Camera-type eye (tissue), 1 donor: ENCODE results near the gene EHMT2. TPM values are rescaled to one million over a fixed set of nuclear protein-coding genes. Genes with fewer than 3 reads are reported as not detected.

Source experiments
- total RNA-seq: library from RNA; depleted of rRNA; stranded (reverse); fragments of >200 nt; gene quantifications from one replicate; pipeline ENCODE4 v1.2.3, GENCODE V29; 2014

The EHMT2 gene
- 86.3 TPM for total RNA-seq

DNA sequence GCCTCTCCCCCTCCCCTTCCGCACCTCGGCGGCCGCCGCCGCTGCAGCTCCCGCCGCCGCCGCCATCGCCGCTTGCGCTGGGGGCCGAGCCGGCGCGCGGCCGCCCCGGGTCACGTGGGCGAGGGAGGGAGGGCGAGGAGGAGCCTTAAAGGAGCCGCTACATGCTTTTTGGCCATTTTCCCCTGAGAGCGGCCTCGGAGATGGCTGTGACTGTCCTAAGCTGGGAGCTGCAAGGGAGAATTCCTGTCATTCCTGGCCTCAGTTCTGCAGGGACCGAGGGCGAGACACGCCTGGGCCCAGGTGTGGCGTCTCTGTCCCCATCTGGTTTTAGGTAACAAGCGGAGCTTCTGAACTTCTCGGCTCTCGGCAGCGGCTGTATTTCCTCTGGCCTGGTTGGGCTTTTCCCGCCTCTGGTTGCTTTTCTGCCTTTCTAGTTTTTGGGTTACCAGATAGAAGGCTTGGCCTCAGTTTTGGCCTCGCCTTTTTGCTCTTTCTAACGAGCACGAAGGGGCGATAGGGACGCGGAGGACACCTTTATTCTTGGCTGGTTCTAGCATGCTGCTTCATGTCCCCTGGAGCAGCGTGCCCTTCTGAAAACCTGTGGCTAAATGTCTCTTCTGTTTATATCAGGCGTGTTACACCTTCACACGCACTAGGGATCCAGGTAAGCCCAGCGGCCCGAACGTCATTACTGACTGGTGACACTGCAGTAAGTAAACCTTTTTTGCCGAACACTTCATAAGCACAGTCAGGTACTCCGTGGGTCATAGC lies at the start of gene EHMT2:
Gene EHMT2 (minus strand): TSS at position 87 of the 771 bp plus-strand sequence. CDS start 21 bp downstream, at position 66.

DNA sequence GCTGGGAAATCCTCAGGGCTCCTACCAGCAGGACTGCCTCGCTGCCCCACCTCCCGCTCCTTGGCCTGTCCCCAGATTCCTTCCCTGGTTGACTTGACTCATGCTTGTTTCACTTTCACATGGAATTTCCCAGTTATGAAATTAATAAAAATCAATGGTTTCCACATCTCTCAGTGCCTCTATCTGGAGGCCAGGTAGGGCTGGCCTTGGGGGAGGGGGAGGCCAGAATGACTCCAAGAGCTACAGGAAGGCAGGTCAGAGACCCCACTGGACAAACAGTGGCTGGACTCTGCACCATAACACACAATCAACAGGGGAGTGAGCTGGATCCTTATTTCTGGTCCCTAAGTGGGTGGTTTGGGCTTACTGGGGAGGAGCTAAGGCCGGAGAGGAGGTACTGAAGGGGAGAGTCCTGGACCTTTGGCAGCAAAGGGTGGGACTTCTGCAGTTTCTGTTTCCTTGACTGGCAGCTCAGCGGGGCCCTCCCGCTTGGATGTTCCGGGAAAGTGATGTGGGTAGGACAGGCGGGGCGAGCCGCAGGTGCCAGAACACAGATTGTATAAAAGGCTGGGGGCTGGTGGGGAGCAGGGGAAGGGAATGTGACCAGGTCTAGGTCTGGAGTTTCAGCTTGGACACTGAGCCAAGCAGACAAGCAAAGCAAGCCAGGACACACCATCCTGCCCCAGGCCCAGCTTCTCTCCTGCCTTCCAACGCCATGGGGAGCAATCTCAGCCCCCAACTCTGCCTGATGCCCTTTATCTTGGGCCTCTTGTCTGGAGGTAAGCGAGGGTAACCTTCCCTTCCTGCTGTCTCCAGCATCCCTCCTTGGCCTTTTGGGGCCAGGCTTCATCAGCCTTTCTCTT lies 48.2 kb upstream of the EHMT2 start, which contains the start of gene CFB:
Gene CFB (plus strand): TSS at position 589 of the 863 bp plus-strand sequence. CDS start 127 bp downstream, at position 716.

DNA sequence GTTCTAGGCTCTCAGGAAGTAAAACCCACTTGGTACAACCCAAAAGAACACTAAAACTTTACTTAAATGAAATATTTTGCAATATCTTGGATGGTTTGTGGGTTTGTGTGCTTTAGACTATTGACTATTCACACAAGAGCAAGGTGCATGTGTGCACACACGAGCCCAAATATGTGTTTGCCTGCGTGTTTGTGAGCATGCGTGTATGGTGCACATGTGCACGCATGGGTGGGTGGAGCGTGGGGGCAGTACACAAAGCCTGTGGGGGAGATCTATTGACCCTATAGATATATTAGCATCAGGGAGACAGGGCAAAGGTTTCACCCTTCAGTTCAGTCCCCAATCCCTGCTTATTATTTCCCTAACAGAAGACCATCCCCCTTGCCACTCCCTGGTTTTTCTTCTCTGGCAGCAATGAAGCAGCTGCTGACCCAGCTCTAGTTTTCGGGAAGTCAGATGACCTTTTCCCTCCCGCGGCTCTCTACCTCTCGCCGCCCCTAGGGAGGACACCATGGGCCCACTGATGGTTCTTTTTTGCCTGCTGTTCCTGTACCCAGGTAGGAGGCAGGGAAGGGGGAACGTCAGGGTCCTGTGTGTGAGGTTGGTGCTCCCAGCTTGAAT lies 29.9 kb upstream of the EHMT2 start, which contains the start of gene C2:
Gene C2 (plus strand): TSS at position 476 of the 621 bp plus-strand sequence. CDS start 36 bp downstream, at position 512.

DNA sequence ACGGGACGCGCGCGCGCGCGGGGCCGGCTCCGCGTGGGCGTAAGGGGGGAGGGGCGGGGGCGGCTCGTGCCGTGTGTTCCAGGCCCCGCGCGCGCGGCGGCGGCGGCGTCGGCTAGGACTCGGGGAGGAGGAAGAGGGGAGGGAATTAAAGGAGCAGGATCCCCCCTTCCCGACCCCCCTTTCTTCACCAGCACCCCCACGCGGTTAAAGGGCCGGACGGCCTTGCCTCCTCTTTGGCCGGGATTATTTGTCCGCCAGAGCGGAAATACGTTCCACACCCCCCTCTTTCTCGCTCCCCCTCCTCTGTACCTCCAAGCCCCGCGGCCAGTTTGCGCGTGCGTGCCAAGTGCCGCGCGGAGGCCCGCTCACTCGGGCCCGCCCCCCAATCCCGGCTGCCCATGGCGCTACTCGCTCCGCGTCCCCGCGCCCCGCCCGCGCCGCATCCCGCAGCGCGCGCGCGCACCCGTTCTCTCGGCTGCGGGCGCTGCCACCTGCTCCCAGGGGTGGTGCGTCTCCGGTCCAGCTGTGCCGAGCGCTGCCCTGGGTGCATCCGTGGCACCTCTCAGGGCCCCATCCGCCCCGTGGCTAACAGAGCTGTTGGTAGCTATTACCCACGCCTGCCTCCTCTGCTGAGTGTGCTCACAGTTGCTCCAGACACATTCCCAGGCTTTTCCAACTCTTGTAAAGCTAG lies 4.6 kb upstream of the EHMT2 start, which contains the start of gene ZBTB12:
Gene ZBTB12 (minus strand): TSS at position 134 of the 691 bp plus-strand sequence. CDS start 781 bp downstream, outside the sequence.

DNA sequence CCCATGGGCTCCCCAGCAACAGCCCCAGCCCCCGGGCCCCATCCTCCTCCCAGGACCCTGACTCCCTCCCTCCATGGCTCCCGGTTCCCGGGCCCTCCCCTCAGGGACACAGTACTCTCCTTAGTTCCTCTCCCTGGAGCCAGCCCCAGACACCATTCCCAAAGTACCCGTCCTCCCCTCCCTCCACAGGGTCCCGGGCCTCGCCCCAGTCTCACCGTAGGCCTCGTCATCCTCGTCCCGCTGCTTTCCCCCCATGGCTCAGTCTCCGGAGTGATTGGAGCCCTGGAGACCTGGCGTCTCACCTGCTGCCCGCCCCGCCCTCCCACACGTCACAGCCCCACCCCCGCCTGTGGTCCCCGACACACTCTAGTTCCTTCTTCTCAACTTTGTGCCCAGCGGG lies 18.8 kb downstream of the EHMT2 start, which contains the start of gene SLC44A4:
Gene SLC44A4 (minus strand): TSS at position 272 of the 400 bp plus-strand sequence. CDS start 17 bp downstream, at position 255.

DNA sequence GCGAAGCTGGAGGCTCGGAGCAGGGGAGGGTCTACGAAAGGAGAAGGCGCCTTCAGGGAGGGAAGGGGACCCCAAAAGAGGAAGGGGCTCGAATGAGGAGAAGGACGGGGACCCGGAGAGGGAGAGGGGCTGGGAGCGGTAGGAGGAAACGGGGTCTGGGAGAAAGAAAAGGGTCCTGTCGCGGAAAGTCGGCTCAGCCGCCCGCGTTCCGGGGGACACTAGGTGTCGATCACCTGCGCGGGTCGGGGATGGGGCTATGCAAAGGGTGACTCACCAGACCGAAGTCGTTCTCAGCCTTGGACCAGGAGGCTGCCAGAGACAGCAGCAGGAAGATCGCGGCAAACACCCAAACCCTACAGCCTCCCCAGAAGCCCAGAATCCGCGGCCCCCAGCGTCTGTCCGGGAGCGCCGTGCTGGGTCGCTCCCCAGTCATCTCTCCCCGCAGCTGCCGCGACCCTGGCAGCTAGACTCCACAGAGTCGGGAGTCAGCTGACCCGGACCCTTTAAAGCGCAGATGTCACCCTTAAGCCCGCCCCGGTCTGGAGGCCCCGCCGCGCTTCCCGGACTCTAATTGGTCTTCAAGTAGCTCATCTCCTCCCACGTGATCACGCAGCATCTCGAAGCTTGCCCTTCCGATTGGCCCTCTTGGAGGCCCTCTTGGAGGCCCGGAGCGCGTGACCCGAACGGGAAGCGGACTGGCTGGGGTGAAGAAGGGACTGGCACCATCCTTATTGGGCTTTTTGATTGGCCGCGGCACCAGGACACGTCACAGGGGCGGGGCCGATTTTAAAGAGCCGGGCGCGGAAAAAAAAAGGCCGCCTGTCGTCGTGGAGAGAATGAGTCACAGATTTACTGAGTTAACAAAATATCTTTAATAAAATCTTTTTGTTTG lies 34.9 kb downstream of the EHMT2 start, which contains the start of gene NEU1:
Gene NEU1 (minus strand): TSS at position 478 of the 892 bp plus-strand sequence. CDS start 45 bp downstream, at position 433.

Other genes starting within 250 kb of the EHMT2 start
- 226 TPM for gene BAG6, start 245.0 kb downstream of the EHMT2 start, total RNA-seq
- gene APOM, start 241.8 kb downstream of the EHMT2 start, total RNA-seq, result 1.0 TPM
- 19.6 TPM for gene C6orf47, start 236.9 kb downstream of the EHMT2 start, total RNA-seq
- gene GPANK1, start 232.7 kb downstream of the EHMT2 start, total RNA-seq, result 18.6 TPM
- 108 TPM for gene CSNK2B, start 231.6 kb downstream of the EHMT2 start, total RNA-seq
- 2.3 TPM for gene LY6G5B, start 227.7 kb downstream of the EHMT2 start, total RNA-seq
- 1.9 TPM for gene LY6G5C, start 216.6 kb downstream of the EHMT2 start, total RNA-seq
- 53.2 TPM for gene ABHD16A, start 194.4 kb downstream of the EHMT2 start, total RNA-seq
- gene LY6G6F, start 190.8 kb downstream of the EHMT2 start, total RNA-seq, result not detected
- gene LY6G6D, start 182.3 kb downstream of the EHMT2 start, total RNA-seq, result not detected
- gene LY6G6C, start 176.0 kb downstream of the EHMT2 start, total RNA-seq, result not detected
- gene MPIG6B, start 174.3 kb downstream of the EHMT2 start, total RNA-seq, result 0.55 TPM
- gene DDAH2, start 168.4 kb downstream of the EHMT2 start, total RNA-seq, result 108 TPM
- gene CLIC1, start 161.2 kb downstream of the EHMT2 start, total RNA-seq, result 89.1 TPM
- gene MSH5, start 157.7 kb downstream of the EHMT2 start, total RNA-seq, result 16.5 TPM
- 3.8 TPM for gene SAPCD1, start 135.0 kb downstream of the EHMT2 start, total RNA-seq
- gene VWA7, start 120.4 kb downstream of the EHMT2 start, total RNA-seq, result 0.88 TPM
- gene VARS1, start 101.9 kb downstream of the EHMT2 start, total RNA-seq, result 43.6 TPM
- gene LSM2, start 90.7 kb downstream of the EHMT2 start, total RNA-seq, result 21.4 TPM
- 4.8 TPM for gene HSPA1L, start 82.4 kb downstream of the EHMT2 start, total RNA-seq
- 744 TPM for gene HSPA1A, start 82.2 kb downstream of the EHMT2 start, total RNA-seq
- gene HSPA1B, start 70.0 kb downstream of the EHMT2 start, total RNA-seq, result 869 TPM
- 32.8 TPM for gene NEU1, start 34.9 kb downstream of the EHMT2 start, total RNA-seq
- gene SLC44A4, start 18.7 kb downstream of the EHMT2 start, total RNA-seq, result 3.0 TPM
- gene ZBTB12, start 4.4 kb upstream of the EHMT2 start, total RNA-seq, result 17.9 TPM
- 6.2 TPM for gene C2, start 30.0 kb upstream of the EHMT2 start, total RNA-seq
- gene CFB, start 48.4 kb upstream of the EHMT2 start, total RNA-seq, result 14.6 TPM
- gene NELFE, start 61.3 kb upstream of the EHMT2 start, total RNA-seq, result 54.3 TPM
- 47.2 TPM for gene SKIC2, start 61.5 kb upstream of the EHMT2 start, total RNA-seq
- 20.6 TPM for gene DXO, start 74.4 kb upstream of the EHMT2 start, total RNA-seq
- gene C4A, start 84.4 kb upstream of the EHMT2 start, total RNA-seq, result 29.9 TPM
- 12.1 TPM for gene C4B, start 117.1 kb upstream of the EHMT2 start, total RNA-seq
- 0.22 TPM for gene CYP21A2, start 140.7 kb upstream of the EHMT2 start, total RNA-seq
- 129 TPM for gene TNXB, start 211.6 kb upstream of the EHMT2 start, total RNA-seq
- 35.8 TPM for gene ATF6B, start 230.5 kb upstream of the EHMT2 start, total RNA-seq
- gene FKBPL, start 232.6 kb upstream of the EHMT2 start, total RNA-seq, result 3.4 TPM